ENCODE data around the gene FNDC10. TPM values are rescaled to one million over a fixed set of nuclear protein-coding genes. Genes with fewer than 3 reads are reported as not detected.

FNDC10 gene
- total and polyA plus RNA-seq, 10 of the 15 experiments (the other 5 are each of a cell fraction or from before 2014, with no cell fraction given), result 0.05 to 1.3 (median 0.25) TPM; not detected in 4

DNA sequence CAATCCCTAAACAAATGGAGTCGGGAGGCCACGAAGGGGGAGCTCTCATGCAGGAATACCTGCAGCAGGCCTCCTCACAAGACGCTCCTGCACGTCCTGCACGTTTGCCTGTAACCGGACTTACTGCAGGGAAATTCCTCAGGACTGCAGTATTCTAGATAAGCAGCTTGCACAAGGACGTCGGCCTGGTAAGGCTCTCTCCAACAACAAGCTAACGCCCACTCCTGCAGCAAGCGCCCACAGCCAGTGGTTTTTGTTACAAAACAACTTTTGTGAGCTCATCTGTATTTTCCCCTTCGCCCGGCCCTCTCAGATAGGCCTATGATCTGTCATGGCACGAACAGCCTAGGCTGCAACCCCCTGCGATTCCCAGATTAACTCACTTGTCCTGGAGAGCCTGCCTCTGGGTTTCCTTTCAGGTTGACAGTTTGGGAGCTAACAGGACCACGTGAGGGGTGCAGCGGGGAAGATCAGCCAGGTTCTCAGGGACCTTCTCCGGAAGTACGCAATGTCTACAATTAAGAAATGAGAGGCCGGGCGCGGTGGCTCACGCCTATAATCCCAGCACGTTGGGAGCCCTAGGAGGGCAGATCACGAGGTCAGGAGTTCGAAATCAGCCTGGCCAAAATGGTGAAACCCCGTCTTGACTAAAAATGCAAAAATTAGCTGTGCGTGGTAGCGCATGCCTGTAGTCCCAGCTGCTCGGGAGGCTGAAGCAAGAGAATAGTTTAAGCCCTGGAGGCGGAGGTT is 14.4 kb upstream of the FNDC10 start:
- H3K79me2 ChIP-seq (ENCODE audit: control insufficient read depth, insufficient read depth, low read length), result peaks cover 3% of the 10 kb centered on the region
- peaks cover 0 to 2% of the 10 kb centered on the region in 2 experiments; a peak in 1 of 4 replicates for H3K36me3 ChIP-seq (ENCODE audit: control insufficient read depth in 2 of 2, insufficient read depth in 2 of 2, low read length in 1 of 2)
- CTCF ChIA-PET, result interaction anchor here (1.0 to 1.6 kb wide), 3 partner anchors 10 to 16 kb away, joined by 3 to 6 read pairs (median 5); no protein-coding TSS in a partner anchor
- TF ChIP-seq RUNX3 (IDR thresholded peaks at IDR 0.05; ENCODE audit: low read length) (peak; percentile 18; the same call in 1 of the 2 replicates), MXI1 (IDR thresholded peaks at IDR 0.05; ENCODE audit: low read depth, low read length) (peak; percentile 15; the same call in 1 of the 2 replicates), ASH2L (IDR thresholded peaks at IDR 0.05; ENCODE audit: borderline replicate concordance, low read depth) (no peak), RAD21 (IDR thresholded peaks at IDR 0.05; ENCODE audit: insufficient read depth, low read depth, low read length) (no peak)
- TF ChIP-seq, protein P1, sequence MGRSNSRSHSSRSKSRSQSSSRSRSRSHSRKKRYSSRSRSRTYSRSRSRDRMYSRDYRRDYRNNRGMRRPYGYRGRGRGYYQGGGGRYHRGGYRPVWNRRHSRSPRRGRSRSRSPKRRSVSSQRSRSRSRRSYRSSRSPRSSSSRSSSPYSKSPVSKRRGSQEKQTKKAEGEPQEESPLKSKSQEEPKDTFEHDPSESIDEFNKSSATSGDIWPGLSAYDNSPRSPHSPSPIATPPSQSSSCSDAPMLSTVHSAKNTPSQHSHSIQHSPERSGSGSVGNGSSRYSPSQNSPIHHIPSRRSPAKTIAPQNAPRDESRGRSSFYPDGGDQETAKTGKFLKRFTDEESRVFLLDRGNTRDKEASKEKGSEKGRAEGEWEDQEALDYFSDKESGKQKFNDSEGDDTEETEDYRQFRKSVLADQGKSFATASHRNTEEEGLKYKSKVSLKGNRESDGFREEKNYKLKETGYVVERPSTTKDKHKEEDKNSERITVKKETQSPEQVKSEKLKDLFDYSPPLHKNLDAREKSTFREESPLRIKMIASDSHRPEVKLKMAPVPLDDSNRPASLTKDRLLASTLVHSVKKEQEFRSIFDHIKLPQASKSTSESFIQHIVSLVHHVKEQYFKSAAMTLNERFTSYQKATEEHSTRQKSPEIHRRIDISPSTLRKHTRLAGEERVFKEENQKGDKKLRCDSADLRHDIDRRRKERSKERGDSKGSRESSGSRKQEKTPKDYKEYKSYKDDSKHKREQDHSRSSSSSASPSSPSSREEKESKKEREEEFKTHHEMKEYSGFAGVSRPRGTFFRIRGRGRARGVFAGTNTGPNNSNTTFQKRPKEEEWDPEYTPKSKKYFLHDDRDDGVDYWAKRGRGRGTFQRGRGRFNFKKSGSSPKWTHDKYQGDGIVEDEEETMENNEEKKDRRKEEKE (IDR thresholded peaks at IDR 0.05), result no peak
- in situ Hi-C loops (cut with MboI) (no loop called here), intact Hi-C loops (cut with micrococcal nuclease; ENCODE audit: unreplicated experiment) (no loop called here)
- H3K27ac ChIP-seq (ENCODE audit: control insufficient read depth, insufficient read depth), result no peak overlapping the region
- 0 out of 2 replicates have a peak, but pooled peaks cover 3% of the 10 kb centered on the region for H4K20me1 ChIP-seq (ENCODE audit: control insufficient read depth, insufficient read depth)
- SMC1A ChIA-PET (ENCODE audit: uncharacterized antibody, unreplicated experiment), result interaction anchor here (1.0 to 1.8 kb wide), 3 partner anchors 12 to 291 kb away, joined by 3 to 9 read pairs (median 4); no protein-coding TSS in a partner anchor
- H3K4me3 ChIP-seq, result peak overlapping the region; percentile 80
- H3K9me3 ChIP-seq (replicated peaks; ENCODE audit: control insufficient read depth, insufficient read depth, low read length), result no peaks in the 10 kb centered on the region
- peak overlapping the region; percentile 75 for H3K4me2 ChIP-seq (ENCODE audit: control insufficient read depth, insufficient read depth)
- DNase-seq (ENCODE audit: low read depth, low spot score) (no peak), FAIRE-seq (peak; percentile 18), ATAC-seq (no peak)
- H3K27me3 ChIP-seq (replicated peaks in 1 of 2; ENCODE audit: control insufficient read depth in 2 of 2, insufficient read depth in 2 of 2, low read length in 1 of 2), result no peaks in the 10 kb centered on the region; a peak in 1 of 4 replicates
- TSS peak; percentile 80 for BruUV-seq (replicated peaks)
- H2AFZ ChIP-seq (ENCODE audit: control insufficient read depth, low read depth, low read length), result no peak overlapping the region; the same call in 1 of the 2 replicates
- POLR2A ChIA-PET, result interaction anchor here (0.5 to 1.5 kb wide), 3 partner anchors 15 to 294 kb away, joined by 3 to 8 read pairs (median 4); no protein-coding TSS in a partner anchor
- WGBS (ENCODE audit: insufficient coverage, insufficient replicate concordance, low lambda C conversion rate, missing lambda C conversion rate), result 58% methylated on average over 30 of the region's 30 CpGs
- peak overlapping the region; percentile 24; the same call in 1 of the 2 replicates for H3K9ac ChIP-seq (ENCODE audit: control insufficient read depth, insufficient read depth, low read length)
- peaks cover 15% of the 10 kb centered on the region for H3K4me1 ChIP-seq (ENCODE audit: control insufficient read depth, insufficient read depth, low read length)
- RAD21 ChIA-PET (ENCODE audit: unreplicated experiment), result interaction anchor here (1.2 to 2.8 kb wide), 3 partner anchors 15 to 64 kb away, joined by 3 to 8 read pairs (median 7); no protein-coding TSS in a partner anchor
